Natural killer cell (primary cell): ENCODE results near the gene TOP3B. TPM values are rescaled to one million over a fixed set of nuclear protein-coding genes. Genes with fewer than 3 reads are reported as not detected.

Source experiments
- ATAC-seq, 3 donors: fragments of 150-1000 bp in 2 of 3; fragments of 200-7000 bp in 1 of 3; cut with Tn5 transposase; 1 replicate in 1 of 3; 2 replicates in 2 of 3; pipeline ENCODE4 v1.10.0; 2021; ENCODE audit warnings: mild to moderate bottlenecking in 2 of 3, moderate library complexity in 2 of 3
- DNase-seq, 2 donors: peaks; one replicate each; pipeline versions ENCODE4 v3.0.0 to v3.0.0-alpha.2; 2013 to 2021; ENCODE audit warnings: mixed read lengths in 1 of 2
- H3K27ac ChIP-seq: one replicate; pipeline ENCODE4 v1.5.1; 2013; ENCODE audit warnings: mild to moderate bottlenecking, low read length
- H3K27me3 ChIP-seq: one replicate; pipeline ENCODE4 v1.6.1; 2013; ENCODE audit warnings: low read length; ENCODE audit not compliant: control insufficient read depth, insufficient read depth
- H3K36me3 ChIP-seq: one replicate; pipeline ENCODE4 v1.6.1; 2013; ENCODE audit warnings: low read length; ENCODE audit not compliant: control insufficient read depth, insufficient read depth
- H3K4me1 ChIP-seq: one replicate; pipeline ENCODE4 v1.6.1; 2013; ENCODE audit warnings: low read length; ENCODE audit not compliant: control insufficient read depth, insufficient read depth
- H3K4me3 ChIP-seq: one replicate; pipeline ENCODE4 v1.5.1; 2013; ENCODE audit warnings: low read length
- H3K9me3 ChIP-seq: one replicate; pipeline ENCODE4 v1.6.1; 2013; ENCODE audit warnings: low read length; ENCODE audit not compliant: control insufficient read depth, insufficient read depth
- H3K27ac Mint-ChIP-seq, 2 donors: one replicate each; pipeline ENCODE4 v1.8.0; 2022; ENCODE audit warnings: mild to moderate bottlenecking in 2 of 2, mixed read lengths in 2 of 2, moderate library complexity in 1 of 2
- H3K27me3 Mint-ChIP-seq, 2 donors: one replicate each; pipeline ENCODE4 v1.8.0; 2022; ENCODE audit warnings: low read depth in 2 of 2, mixed read lengths in 2 of 2
- H3K36me3 Mint-ChIP-seq: one replicate; pipeline ENCODE4 v1.8.0; 2022; ENCODE audit warnings: mixed read lengths
- H3K4me1 Mint-ChIP-seq, 2 donors: one replicate each; pipeline ENCODE4 v1.8.0; 2022; ENCODE audit warnings: mixed read lengths in 2 of 2
- H3K4me3 Mint-ChIP-seq: one replicate; pipeline ENCODE4 v1.8.0; 2022; ENCODE audit warnings: mild to moderate bottlenecking, moderate library complexity, mixed read lengths
- H3K9me3 Mint-ChIP-seq, 2 donors: one replicate each; pipeline ENCODE4 v1.8.0; 2022; ENCODE audit warnings: mixed read lengths in 2 of 2
- CTCF ChIP-seq: fragments of 200-600 bp; IDR thresholded peaks from one replicate; pipeline ENCODE4 v1.8.0; 2022; ENCODE audit warnings: antibody characterized with exemption
- WGBS: methylation state at CpG from one replicate; pipeline ENCODE4 v1.1.7; 2013; ENCODE audit warnings: missing lambda C conversion rate; ENCODE audit not compliant: insufficient coverage; 5-methylcytosine and 5-hydroxymethylcytosine counted together
- intact Hi-C: fragments of 100-400 bp; cut with micrococcal nuclease; formaldehyde crosslinking; loops from one replicate; pipeline ENCODE4 v1.14.2; 2022
- total RNA-seq, 4 donors: library from RNA; stranded (reverse); fragments of 120-200 nt in 1 of 4; gene quantifications; one replicate each; pipeline versions ENCODE4 v1.2.3 to v1.2.4, GENCODE V29; 2013 to 2022

Gene TOP3B
- total RNA-seq, 3 donors from 2014 or later (not counting 1 experiment from before 2014, with no cell fraction given) = 45.8 to 66.0 (median 62.7) TPM

GRCh38 chr22:22014285-22014659, 31.7 kb upstream of the TOP3B start:
- H3K9me3 ChIP-seq = no peaks in the 10 kb centered on the region
- Mint-ChIP-seq H3K27ac (no peak overlapping the region), H3K4me1 (peaks cover 0 to under 1% of the 10 kb centered on the region in 2 donors), H3K9me3 (peaks cover 0 to 2% of the 10 kb centered on the region in 2 donors), H3K36me3 (no peaks in the 10 kb centered on the region), H3K4me3 (no peak overlapping the region), H3K27me3 (peaks cover 21 to 32% of the 10 kb centered on the region in 2 donors)
- no peak for TF ChIP-seq CTCF
- H3K4me1 ChIP-seq = no peaks in the 10 kb centered on the region
- no peak overlapping the region for H3K4me3 ChIP-seq
- H3K36me3 ChIP-seq = no peaks in the 10 kb centered on the region
- DNase-seq = no peak
- intact Hi-C loops = no loop called here
- WGBS = 96% methylated on average over 9 of the region's 9 CpGs
- no peak for ATAC-seq
- H3K27ac ChIP-seq = no peak overlapping the region
- H3K27me3 ChIP-seq = peaks cover 3% of the 10 kb centered on the region

GRCh38 chr22:22013559-22014284, 31.1 kb upstream of the TOP3B start:
- ATAC-seq = no peak

GRCh38 chr22:22011964-22012363, 29.4 kb upstream of the TOP3B start:
- intact Hi-C loops = no loop called here
- no peak for ATAC-seq
- Mint-ChIP-seq H3K27ac (no peak overlapping the region), H3K27me3 (peaks cover 20 to 30% of the 10 kb centered on the region in 2 donors), H3K4me3 (no peak overlapping the region), H3K4me1 (no peaks in the 10 kb centered on the region), H3K36me3 (no peaks in the 10 kb centered on the region), H3K9me3 (peaks cover 0 to 2% of the 10 kb centered on the region in 2 donors)
- DNase-seq = no peak
- H3K27ac ChIP-seq = no peak overlapping the region
- no peak for TF ChIP-seq CTCF
- no peaks in the 10 kb centered on the region for H3K36me3 ChIP-seq
- H3K9me3 ChIP-seq = no peaks in the 10 kb centered on the region
- WGBS = no CpG with 5 or more reads among the region's 1 CpG
- H3K27me3 ChIP-seq = peaks cover 3% of the 10 kb centered on the region
- no peak overlapping the region for H3K4me3 ChIP-seq
- H3K4me1 ChIP-seq = no peaks in the 10 kb centered on the region

More at GRCh38 chr22:22013559-22014284, 31.1 kb upstream of the TOP3B start:
- TF ChIP-seq CTCF = no peak
- Histone ChIP-seq H3K4me3 (no peak overlapping the region), H3K27me3 (peaks cover 3% of the 10 kb centered on the region), H3K4me1 (no peaks in the 10 kb centered on the region), H3K9me3 (no peaks in the 10 kb centered on the region), H3K36me3 (no peaks in the 10 kb centered on the region), H3K27ac (no peak overlapping the region)
- H3K4me1 Mint-ChIP-seq = no peaks in the 10 kb centered on the region
- peaks cover 26 to 37% of the 10 kb centered on the region in 2 donors for H3K27me3 Mint-ChIP-seq
- intact Hi-C loops = no loop called here
- peaks cover 0 to 2% of the 10 kb centered on the region in 2 donors for H3K9me3 Mint-ChIP-seq
- DNase-seq = no peak
- H3K36me3 Mint-ChIP-seq = no peaks in the 10 kb centered on the region
- H3K27ac Mint-ChIP-seq = no peak overlapping the region
- no peak overlapping the region for H3K4me3 Mint-ChIP-seq
- WGBS = 98% methylated on average over 5 of the region's 7 CpGs

- H3K9me3 Mint-ChIP-seq = peaks cover 0 to 2% of the 10 kb centered on the region in 2 donors
- H3K4me3 ChIP-seq = no peak overlapping the region
- no peaks in the 10 kb centered on the region for H3K36me3 ChIP-seq
- peaks cover 3% of the 10 kb centered on the region for H3K27me3 ChIP-seq
- no peaks in the 10 kb centered on the region for H3K4me1 ChIP-seq
- no peaks in the 10 kb centered on the region for H3K4me1 Mint-ChIP-seq
- no peaks in the 10 kb centered on the region for H3K36me3 Mint-ChIP-seq
- intact Hi-C loops = no loop called here
- H3K27me3 Mint-ChIP-seq = peaks cover 24% of the 10 kb centered on the region in 2 donors
- H3K4me3 Mint-ChIP-seq = no peak overlapping the region
- no peak for TF ChIP-seq CTCF
- DNase-seq (no peak), ATAC-seq (no peak)
- WGBS = 71% methylated on average over 1 of the region's 2 CpGs
- no peak overlapping the region for H3K27ac Mint-ChIP-seq
- no peak overlapping the region for H3K27ac ChIP-seq
- no peaks in the 10 kb centered on the region for H3K9me3 ChIP-seq
Observed at GRCh38 chr22:22010358-22010757, 27.8 kb upstream of the TOP3B start.
